Stimulated activated CD8-positive, alpha-beta memory T cell treated with anti-CD3 and anti-CD28 coated beads, Interleukin-4, amount 100 ng/mL, for 4 hours (primary cell): Measurements from ENCODE around the gene SLC35F3.
"Not testable (repeated sequence)": the region's sequence is repeated elsewhere in the genome, so short reads cannot be mapped to it uniquely, and the experiment has no call there.

ENCODE experiments used
- DNase-seq, 2 donors: peaks; one replicate each; pipeline ENCODE4 v3.0.0-alpha.2; 2020; ENCODE audit warnings: low read depth in 2 of 2, low spot score in 1 of 2

SLC35F3 gene

DNA sequence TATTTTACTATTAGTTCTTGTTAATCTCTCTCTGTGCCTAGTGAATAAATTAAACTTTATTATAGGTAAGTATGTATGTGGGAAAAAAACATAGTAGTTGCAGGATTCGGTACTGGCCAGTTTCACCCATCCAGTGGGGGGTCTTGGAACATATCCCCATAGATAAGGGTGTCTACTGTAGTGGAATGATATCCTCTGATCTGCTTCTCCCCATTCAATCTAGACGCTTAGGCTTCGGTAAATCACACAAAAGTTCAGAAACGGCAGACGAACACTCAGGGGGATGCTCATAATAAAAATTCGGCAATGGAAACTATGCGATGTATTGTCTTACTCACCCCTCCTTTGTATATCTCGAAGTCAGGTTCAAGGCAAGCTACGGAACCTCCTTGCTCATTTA is 235.9 kb downstream of the SLC35F3 start:
- no peak for DNase-seq

DNA sequence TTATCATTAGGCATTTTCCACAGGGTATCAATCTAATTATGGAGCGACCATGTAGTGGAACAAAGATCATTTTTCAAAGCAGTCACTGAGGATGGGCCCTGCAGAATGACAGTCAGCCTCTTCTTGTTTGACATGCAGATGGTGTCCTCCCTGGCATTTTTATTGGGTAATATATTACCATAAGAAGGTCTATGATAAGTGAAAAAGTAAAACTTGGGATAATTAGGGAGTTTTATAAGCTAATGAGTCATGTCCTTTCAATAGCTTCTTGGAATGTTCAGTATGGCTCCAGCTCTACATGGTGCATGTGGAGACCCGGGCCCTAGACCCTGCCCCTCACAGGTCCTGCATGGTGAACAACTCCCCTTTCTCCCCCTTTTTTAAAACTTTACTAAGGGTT is 236.5 kb downstream of the SLC35F3 start:
- no peak for DNase-seq

DNA sequence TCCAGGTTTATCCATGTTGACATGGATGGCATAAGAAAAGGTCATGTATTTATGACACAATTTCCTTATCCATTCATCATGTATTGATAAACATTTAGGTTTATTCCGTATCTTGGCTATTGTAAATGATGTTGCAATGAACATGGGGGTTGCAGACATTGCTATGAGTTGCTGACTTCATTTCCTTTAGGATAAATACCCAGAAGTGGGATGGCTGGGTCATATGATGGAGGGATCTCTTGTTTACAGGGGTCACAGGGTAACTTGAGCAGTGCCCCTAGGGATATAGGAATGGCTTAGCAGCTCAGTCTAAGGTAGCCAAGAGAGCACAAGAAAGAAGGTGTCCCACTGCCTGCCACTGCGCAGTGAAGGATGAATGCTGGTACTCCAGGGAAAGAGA is 239.2 kb downstream of the SLC35F3 start:
- DNase-seq: no peak

DNA sequence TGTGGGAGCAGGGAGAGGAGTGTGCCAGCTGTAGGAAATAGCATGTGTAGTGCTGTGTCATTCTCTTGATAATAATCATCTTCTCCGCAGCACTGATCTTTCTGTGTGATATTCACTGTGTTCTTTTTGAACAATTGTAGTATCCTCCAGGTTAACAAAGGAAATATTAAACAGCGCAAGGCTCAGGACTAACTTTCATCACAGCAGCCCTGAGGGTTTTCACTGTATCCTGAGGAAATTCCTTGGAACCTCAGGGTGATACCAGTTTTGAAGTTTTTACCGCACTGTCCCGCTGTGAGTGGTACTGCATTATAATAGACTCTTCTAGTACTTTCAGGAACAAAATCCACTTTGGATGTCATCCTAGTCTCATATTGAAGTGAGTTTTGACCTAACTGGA is 240.4 kb downstream of the SLC35F3 start:
- DNase-seq: no peak

DNA sequence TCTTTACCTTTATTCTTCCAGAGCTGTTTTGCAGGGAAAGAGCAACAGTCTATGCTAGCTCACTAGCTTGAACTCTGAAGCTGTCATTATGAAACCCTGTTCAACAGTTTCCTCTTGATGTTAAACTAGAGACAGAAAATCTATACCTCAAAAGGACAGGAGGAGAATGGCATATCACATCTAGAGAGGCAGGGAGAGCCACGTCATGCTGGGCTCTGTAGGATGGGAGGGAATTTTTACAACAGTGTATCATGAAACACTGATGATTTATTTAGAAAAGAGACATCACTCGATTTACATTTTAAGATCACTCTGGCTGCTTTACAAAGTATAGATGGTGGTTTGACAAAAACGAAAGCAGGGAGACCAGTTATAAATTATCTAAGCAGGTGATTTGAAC is 243.9 kb downstream of the SLC35F3 start:
- DNase-seq: no peak

DNA sequence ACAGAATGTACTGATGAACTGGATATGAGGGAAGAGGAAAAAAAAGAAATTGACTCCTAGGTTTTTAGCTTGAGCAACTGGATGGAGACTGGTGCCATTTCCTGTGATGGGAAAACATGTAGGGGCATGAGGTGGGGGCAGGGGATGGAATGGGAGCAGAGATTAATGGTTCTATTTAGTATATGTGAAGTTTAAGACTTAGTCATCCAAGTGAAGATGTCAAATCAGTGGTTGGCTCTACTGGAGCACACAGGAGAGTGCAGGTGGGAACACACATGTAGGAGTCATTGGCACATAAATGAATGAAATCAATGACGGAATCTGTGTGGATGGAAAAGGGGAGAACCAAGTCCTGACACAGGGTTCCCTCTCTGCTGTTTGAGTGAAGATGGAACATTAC is 244.3 kb downstream of the SLC35F3 start:
- no peak for DNase-seq

DNA sequence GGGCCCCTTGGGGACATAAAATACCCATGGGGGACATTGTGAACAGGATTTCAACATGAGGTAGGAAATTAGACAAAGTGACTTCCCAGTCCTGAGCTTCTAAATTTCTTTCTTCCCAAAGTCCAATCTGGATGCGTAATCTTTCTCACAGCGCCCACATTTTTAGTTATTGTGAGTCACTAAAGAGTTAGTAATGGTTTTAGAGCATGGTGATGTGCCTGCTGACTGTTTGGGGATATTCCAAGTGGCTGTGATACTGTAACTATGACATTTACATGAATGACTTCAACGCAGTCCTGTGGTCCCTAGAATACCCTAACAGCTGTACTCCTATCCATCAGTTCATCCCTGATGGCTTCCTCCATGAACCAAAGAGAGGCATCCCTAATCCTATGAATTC is 244.7 kb downstream of the SLC35F3 start:
- no peak for DNase-seq

DNA sequence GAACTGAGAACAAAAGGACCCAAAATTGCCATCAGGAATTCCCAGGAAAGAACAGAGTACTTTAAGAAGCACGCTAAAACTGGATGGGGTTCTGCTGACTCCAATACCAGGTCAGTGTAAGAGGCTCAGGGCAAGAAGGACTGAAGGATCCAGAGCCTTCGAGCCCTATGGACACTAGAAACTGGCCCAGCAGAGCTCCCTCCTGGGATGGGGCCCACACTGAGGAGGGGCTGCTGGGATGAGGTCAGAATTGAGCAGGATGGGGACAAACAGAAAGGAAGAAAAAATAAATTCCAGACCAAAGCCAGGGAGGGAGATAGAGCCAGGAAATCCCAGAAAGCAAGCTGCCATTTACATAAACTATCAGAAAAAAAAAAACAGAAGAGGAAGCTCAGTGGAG is 246.4 kb downstream of the SLC35F3 start:
- DNase-seq: no peak

DNA sequence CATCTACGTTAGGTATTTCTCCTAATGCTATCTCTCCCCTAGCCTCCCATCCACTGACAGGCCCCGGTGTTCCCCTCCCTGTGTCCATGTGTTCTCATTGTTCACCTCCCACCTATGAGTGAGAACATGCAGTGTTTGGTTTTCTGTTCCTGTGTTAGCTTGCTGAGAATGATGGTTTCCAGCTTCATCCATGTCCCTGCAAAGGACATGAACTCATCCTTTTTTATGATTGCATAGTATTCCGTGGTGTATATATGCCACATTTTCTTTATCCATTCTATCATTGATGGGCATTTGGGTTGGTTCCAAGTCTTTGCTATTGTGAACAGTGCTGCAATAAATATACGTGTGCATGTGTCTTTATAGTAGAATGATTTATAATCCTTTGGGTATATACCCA is 247.9 kb downstream of the SLC35F3 start:
- not testable (repeated sequence) for DNase-seq

DNA sequence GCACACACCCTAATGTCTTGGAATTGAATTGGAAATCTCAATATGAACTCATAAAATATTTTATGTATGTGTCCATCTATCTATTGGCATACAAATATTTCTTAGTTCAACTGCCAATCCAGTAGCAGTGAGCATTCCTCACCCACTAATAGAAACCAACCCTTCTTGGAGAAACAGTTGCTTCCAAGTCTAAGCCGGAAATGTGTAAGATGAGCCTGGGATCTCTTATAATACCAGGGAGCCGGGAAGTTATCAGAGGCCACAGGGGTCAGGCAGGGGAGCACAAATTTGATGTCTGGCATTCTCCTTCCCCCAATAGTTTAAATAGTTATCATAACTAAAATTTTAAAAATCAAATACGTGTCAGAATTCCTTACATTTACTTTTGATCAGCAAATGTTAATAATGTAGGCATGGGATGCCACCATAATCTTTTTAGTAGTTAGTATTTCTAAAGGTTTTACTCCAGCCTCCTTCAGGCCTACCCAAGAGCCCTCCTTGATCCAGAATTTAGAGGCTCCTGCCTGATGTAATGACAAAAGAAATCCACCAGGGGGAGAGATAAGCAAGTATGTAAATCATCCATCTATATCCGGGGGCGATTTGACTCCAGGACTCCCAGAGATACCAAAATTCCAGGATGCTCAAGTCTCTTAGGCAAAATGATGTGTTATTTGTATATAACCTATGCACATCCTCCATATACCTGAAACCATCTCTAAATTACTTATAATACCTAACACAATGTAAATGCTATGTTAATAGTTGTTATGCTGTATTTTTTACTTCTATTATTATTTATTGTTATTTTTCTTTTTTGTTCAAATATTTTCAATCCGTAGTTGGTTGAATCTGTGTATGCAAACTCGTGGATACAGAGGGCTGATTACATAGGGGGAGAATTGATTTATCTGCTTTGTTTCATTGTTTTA is 250.1 kb downstream of the SLC35F3 start:
- no peak for DNase-seq

DNA sequence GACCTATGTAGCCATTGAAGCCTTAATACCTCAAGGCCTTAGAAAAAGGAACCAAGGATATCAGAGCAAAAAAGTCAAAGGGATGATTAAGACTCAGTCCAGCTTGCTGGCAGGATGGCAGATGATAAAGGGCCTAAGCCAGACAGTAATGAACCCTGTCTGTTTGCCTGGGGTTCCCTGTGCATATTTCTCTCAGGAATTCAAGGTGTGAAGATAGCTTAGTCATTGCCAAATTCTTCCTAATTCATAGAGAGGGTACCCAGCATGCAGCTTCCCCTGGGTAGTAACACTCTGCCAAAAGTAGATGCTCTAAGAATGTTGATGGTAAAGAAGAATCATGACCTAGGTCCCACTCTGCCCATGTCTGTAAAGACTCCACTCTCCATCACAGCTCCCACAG is 258.2 kb downstream of the SLC35F3 start:
- DNase-seq: no peak

DNA sequence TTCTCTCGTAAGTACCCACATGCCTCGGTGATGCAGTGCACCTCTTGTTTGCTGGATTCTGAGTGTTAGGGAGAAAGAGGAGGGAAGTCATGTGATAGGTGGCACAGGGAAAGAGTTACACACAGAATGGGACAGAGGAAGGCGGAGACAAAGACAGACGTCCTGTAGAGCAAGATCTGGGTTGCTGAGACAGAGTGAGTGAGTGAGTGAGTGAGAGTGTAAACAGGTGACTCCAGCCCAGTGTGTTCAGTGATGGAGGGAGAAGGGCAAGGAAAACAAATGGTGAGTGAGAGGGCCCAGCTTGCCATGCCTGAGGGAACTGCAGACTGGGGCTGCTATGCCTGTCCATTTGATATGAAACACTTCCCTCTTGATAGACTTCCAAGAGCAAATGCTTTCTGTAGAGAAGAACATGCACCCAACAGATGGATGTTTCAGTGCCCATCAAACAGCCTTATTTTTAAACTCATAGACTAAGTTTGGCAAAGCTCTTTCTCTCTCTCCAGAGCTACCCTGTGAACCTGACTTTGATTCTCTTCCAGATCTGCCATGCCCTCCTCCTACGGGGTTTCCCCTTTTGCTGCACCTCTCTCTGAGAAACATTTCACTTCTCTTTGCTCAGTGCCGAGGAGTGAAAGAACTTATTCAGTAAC is 258.9 kb downstream of the SLC35F3 start:
- no peak for DNase-seq

DNA sequence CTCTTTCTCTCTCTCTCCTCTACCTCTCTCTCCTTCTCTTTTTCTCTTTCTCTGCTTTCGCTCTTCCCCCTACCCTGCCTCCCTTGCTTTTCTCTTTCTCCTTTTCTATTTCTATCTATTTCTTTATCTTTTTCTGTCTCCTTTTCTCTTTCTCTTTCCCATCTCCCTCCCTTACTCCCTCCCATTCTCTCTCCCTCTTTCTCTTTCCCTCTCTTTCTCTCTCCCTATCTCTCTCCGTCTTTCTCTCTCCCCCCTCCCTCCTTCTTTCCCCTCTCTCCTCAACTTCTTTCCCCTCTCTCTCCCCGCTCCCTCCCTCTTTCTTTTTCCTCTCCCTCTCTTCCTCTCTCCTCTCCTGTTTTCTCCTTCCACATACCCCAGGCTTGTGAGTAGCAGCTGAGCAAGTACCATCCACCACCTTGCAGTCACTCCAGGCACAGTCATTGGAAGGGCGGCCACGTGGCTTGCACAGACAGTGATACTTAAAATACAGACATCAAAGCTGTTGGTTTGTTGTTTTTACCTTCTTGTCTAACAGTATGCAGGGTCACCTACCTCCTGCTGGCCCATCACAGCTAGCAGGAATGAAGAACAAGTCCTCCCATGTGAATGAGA is 259.7 kb downstream of the SLC35F3 start:
- no peak for DNase-seq

DNA sequence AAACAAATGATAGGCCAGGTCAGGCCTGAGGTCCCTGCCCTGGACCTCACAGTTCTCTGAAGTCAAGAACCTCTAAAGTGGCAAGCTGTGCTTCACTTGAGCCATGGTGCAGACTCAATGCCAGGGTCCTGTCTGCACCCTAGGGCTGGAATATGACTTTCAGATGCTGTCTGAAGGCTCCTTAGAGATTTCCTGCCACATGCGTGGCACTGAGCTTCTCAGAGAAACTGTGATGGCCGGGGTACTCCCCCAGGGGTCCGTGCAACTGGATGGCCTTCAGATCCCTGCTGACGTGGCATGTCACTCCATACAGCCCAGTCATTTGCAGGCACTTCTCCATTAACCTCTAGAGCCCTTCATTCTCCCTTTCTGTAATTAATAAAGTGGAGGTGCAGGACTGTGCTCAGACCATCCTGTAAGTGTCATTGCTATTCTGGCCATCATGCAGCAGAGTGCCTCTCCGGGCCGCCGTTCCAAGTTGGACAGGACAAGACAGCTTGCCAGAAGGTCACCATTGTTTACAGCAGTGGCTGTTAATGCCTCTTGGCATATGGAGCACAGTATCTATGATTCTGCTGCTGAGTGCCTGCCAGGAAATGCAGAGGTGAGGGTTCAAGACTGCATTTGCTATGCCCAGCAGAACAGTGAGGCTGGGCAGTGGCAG is 263.7 kb downstream of the SLC35F3 start:
- no peak for DNase-seq

DNA sequence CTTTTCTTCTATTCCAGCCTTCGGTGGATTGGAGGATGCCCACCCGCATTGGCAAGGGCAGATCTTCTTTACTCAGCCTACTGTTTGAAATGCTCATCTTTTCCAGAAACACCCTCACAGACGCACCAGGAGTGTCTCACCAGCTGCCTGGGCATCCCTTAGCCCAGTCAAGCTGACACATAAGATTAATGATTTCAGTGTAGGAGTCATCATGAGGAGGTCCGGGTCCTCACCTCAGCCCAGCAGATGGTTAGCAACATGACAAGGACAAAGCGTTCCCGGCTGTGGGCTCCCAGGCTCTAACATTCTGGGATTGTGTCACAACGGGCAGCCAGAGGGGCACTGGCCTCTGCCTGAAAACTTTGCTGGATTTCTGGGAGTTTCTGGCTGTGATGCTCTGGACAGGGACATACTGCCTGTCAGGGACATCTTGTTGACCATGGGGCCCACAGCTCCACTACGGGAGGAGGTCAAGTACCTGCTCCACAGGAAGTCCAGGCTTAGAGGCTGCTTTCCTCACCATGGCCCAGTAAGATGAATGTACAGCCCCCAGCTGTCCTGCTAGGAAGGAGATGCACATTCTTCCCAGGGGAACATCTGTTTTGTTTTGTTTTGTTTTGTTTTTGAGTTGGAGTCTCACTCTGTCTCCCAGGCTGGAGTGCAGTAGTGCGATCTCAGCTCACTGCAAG is 264.8 kb downstream of the SLC35F3 start:
- no peak for DNase-seq

DNA sequence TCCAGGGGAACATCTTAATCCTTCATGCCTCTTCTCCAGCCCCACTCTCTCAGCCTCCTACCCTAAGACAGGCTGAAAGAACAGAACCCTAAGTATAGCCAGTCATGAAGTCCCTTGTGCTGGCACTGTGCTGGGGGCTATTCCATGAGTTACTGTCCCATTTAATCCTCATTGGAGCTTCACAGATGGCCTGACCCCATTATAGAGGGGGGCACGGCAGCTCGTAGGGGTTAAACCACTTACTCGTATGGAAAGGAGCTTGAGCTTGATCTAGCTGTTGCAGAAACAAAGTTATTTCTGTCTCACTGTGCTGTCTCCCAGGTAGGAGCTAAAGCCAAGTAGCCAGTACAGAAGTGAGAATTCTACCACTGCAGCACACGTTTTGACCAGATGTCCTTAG is 265.6 kb downstream of the SLC35F3 start:
- DNase-seq: no peak

DNA sequence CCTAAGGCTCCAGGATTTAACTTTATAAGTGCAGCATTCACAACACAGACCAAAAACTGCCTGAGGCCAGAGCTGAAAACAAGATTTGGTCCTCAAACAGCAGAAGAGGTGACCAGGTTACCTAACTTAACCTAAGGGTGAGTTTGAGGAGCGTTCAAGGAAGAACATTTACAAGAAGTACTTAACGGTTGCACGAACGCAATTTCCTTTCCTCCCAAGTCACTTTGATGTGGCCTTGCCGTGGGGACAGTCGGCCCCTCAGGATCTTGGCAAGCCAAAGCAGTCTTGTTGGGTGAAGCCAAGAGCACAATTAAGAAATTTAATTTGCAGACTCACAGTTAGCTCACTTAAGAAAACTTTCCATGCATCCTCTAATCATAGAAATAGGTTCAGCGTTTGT is 266.1 kb downstream of the SLC35F3 start:
- no peak for DNase-seq

DNA sequence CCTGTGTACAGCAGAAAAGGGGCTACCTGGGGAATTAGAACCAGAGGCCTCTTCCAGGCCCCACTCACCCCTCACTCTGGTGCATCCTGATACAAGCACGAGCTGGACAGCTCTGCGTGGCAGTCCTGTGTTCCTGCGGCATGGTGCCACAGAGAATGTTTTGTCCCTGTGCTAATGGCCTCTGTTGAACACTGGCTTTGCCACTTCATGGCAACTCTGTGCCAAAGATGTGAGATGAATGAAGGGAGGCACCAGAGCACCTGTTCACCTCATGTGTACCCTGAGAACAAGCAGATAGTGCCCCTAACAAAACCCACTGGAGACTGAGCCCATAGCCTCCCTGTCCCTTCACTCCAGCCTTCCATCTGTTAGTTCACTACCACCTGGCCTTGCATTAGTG is 269.5 kb downstream of the SLC35F3 start:
- DNase-seq: no peak

DNA sequence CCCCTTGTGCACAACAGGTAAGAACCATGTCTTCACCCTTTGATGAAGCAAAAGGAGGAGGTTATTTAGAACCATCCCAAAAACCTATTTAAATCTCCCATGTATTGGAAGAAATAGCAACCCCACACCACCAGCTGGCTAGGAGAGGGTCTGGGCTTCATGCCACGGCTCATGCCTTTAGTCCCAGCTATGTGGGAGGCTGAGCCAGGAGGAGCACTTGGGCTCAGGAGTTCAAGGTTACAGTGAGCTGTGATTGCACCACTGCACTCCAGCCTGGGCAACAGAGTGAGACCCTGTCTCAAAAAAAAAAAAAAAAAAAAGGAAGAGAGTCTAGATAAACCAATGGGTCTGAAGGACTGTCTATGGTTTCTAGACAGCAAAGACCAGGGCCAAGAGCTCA is 270.9 kb downstream of the SLC35F3 start:
- no peak for DNase-seq

DNA sequence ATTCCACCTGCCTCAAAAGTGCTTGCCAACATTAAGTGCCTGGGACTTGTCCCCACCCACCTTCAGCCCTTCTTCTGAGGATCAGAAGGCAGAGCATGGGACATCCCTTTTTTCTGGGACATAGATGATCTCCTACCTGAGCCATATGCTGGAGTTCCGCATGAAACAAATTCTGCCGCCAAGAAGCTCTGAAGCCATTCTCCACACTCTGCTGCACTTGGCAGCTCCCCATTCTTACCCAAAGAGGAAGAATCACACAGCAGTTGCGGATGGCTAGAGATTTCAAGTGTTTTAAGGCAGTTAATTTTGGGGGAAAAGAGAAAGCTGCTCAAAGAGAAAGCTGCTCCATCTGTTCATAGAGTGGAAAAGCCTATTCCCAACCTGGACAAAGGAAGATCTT is 271.5 kb downstream of the SLC35F3 start:
- DNase-seq: no peak

DNA sequence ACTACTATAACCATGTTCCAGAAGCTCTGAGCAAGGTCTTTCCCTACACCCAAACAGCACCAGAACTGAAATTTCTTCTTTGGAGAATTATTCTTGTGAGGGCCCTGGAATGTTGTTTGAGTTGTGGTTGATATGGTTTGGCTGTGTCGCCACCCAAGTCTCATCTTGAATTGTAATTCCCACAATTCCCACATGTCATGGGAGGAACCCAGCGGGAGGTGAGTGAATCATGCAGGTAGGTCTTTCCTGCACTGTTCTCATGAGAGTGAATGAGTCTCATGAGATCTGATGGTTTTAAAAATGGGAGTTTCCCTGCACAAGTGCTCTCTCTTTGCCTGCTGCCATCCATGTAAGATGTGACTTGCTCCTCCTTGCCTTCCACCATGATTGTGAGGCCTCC is 272.4 kb downstream of the SLC35F3 start:
- DNase-seq: not testable (repeated sequence)
